Transverse colon (tissue), 4 donors: ENCODE measurements around the gene GUCY1B1. TPM values are rescaled to one million over a fixed set of nuclear protein-coding genes. Genes with fewer than 3 reads are reported as not detected.

ENCODE experiments used
- DNase-seq: peaks from one replicate; pipeline ENCODE4 v3.0.0-alpha.2; 2019
- H3K27ac ChIP-seq, 4 donors: fragments of 200-600 bp; sonication (generic); 2 replicates each; pipeline ENCODE4 v1.5.1; 2016 to 2018; ENCODE audit warnings: inconsistent platforms in 4 of 4
- H3K27me3 ChIP-seq: fragments of 200-600 bp; sonication (generic); 2 replicates; pipeline ENCODE4 v1.5.1; 2017; ENCODE audit warnings: inconsistent platforms
- H3K36me3 ChIP-seq, 4 donors: fragments of 200-600 bp; sonication (generic); 2 replicates each; pipeline ENCODE4 v1.5.1; 2017 to 2019; ENCODE audit warnings: inconsistent platforms in 4 of 4
- H3K4me1 ChIP-seq, 4 donors: fragments of 200-600 bp; sonication (generic); 2 replicates each; pipeline ENCODE4 v1.5.1; 2017 to 2020; ENCODE audit warnings: inconsistent platforms in 4 of 4
- H3K4me3 ChIP-seq, 4 donors: fragments of 200-600 bp; sonication (generic); 1 replicate in 1 of 4; 2 replicates in 3 of 4; pipeline versions ENCODE4 v1.5.1 to v1.6.1; 2017 to 2019; ENCODE audit warnings: inconsistent platforms in 4 of 4
- H3K9me3 ChIP-seq, 2 donors: fragments of 200-600 bp; sonication (generic); 2 replicates each; pipeline ENCODE4 v1.5.1; 2017 to 2019; ENCODE audit warnings: inconsistent platforms in 2 of 2
- EP300 ChIP-seq: sonication (generic); formaldehyde crosslinking; IDR thresholded peaks from one replicate; pipeline ENCODE4 v1.6.1; 2017; ENCODE audit warnings: antibody characterized with exemption, low read depth
- POLR2A ChIP-seq: fragments of 450-650 bp; IDR thresholded peaks from one replicate; pipeline ENCODE4 v1.6.1; 2016; ENCODE audit warnings: antibody characterized with exemption, mild to moderate bottlenecking, moderate library complexity
- POLR2AphosphoS5 ChIP-seq, 3 donors: sonication (generic); formaldehyde crosslinking; IDR thresholded peaks; one replicate each; pipeline ENCODE4 v1.6.1; 2016; ENCODE audit warnings: antibody characterized with exemption in 3 of 3
- WGBS, 2 donors: methylation state at CpG; one replicate each; pipeline ENCODE4 v1.1.5; 2018; ENCODE audit warnings: low coverage in 1 of 2; 5-methylcytosine and 5-hydroxymethylcytosine counted together
- in situ Hi-C, 4 donors: fragments of 200-750 bp; cut with MboI; loops; one replicate each; pipeline versions ENCODE4 v1.15.0 to v1.15.1; 2017; ENCODE audit warnings: low sequenced_read_pairs in 3 of 4, low pct_ligation_motif_present in 1 of 4, low pct_unique_long_range_greater_than_20kb in 1 of 4
- intact Hi-C: fragments of 100-400 bp; cut with DNase I; formaldehyde crosslinking; loops from one replicate; pipeline ENCODE4 v1.15.1; 2023; ENCODE audit warnings: low total_unique reads
- total RNA-seq, 4 donors: library from RNA; depleted of rRNA; stranded (reverse); fragments of >200 nt; gene quantifications; one replicate each; pipeline ENCODE4 v1.1.0, GENCODE V29; 2016
- TF ChIP-seq, protein P1 (sequence below), 5 experiments: fragments of 200-600 bp in 3 of 5; fragments of 450-650 bp in 2 of 5; sonication (generic) in 3 of 5; IDR thresholded peaks; 1 replicate in 2 of 5; 2 replicates in 3 of 5; pipeline ENCODE4 v1.5.1; 2016 to 2017; ENCODE audit warnings: antibody characterized with exemption in 5 of 5, inconsistent platforms in 3 of 5, mild to moderate bottlenecking in 2 of 5, moderate library complexity in 1 of 5

The GUCY1B1 gene
- total RNA-seq, 4 donors from 2014 or later, result 6.0 to 20.3 (median 10.6) TPM

DNA sequence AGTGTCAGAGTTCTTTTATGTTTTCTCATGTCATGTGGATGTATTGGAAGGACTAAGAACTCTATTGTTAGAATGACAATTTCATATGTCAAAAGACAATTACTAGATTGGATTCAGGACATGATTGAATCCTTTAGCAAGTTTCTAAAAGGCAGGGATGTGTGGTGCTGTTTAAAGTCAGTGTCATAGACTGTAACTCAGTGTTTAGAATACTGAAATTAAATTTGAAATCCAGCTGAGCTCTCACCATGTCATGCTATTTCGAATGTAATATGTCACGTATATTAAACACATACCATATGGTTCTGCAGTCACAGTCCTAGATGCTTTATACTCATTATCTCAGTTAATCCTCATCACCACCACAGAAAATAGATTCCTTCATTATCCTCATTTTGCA is 7.8 kb downstream of the GUCY1B1 start:
- no peak for TF ChIP-seq POLR2AphosphoS5 (IDR thresholded peaks at IDR 0.05)
- TF ChIP-seq EP300, result no peak
- TF ChIP-seq POLR2A, result no peak
- TF ChIP-seq, protein P1, sequence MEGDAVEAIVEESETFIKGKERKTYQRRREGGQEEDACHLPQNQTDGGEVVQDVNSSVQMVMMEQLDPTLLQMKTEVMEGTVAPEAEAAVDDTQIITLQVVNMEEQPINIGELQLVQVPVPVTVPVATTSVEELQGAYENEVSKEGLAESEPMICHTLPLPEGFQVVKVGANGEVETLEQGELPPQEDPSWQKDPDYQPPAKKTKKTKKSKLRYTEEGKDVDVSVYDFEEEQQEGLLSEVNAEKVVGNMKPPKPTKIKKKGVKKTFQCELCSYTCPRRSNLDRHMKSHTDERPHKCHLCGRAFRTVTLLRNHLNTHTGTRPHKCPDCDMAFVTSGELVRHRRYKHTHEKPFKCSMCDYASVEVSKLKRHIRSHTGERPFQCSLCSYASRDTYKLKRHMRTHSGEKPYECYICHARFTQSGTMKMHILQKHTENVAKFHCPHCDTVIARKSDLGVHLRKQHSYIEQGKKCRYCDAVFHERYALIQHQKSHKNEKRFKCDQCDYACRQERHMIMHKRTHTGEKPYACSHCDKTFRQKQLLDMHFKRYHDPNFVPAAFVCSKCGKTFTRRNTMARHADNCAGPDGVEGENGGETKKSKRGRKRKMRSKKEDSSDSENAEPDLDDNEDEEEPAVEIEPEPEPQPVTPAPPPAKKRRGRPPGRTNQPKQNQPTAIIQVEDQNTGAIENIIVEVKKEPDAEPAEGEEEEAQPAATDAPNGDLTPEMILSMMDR (IDR thresholded peaks at IDR 0.05), result no peak
- in situ Hi-C loops, result no loop called here
- intact Hi-C loops, result no loop called here
- Histone ChIP-seq H3K27me3 (no peaks in the 10 kb centered on the region), H3K9me3 (no peaks in the 10 kb centered on the region), H3K4me1 (peaks cover 0 to 10% (median 3%) of the 10 kb centered on the region in 4 donors), H3K4me3 (no peak overlapping the region), H3K27ac (no peak overlapping the region), H3K36me3 (no peaks in the 10 kb centered on the region)
- 47 to 69% methylated on average over 2 of the region's 2 CpGs for WGBS, 2 donors
- DNase-seq, result no peak

DNA sequence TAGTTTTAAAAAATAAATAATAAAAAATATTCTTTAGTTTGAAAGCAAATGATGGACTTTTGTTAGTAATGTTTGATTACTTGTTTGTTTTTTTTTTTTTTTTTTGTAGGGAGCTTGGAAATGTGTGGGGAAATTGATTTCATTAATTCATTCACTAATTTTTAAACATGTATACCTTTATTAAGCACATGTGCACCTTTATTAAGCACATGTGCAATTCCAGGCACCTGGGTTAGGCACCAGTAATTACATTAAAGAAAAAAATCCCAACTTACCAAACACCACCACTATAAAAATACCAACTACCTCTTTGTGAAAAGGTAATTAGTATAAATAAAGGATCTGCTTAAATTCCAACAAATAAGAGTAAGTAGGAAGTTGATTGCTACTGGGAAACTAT is 9.5 kb downstream of the GUCY1B1 start:
- Histone ChIP-seq H3K27ac (no peak overlapping the region), H3K4me3 (no peak overlapping the region), H3K27me3 (no peaks in the 10 kb centered on the region), H3K9me3 (no peaks in the 10 kb centered on the region), H3K4me1 (peaks cover 0 to 7% (median 2%) of the 10 kb centered on the region in 4 donors), H3K36me3 (no peaks in the 10 kb centered on the region)
- no peak for TF ChIP-seq POLR2AphosphoS5 (IDR thresholded peaks at IDR 0.05)
- TF ChIP-seq, protein P1 (IDR thresholded peaks at IDR 0.05), result no peak
- no peak for TF ChIP-seq EP300
- no peak for TF ChIP-seq POLR2A
- intact Hi-C loops, result no loop called here
- in situ Hi-C loops, result no loop called here
- DNase-seq, result no peak

GRCh38 chr4:155769090-155769489 is 10.3 kb downstream of the GUCY1B1 start:
- H3K9me3 ChIP-seq, result no peaks in the 10 kb centered on the region
- TF ChIP-seq POLR2A (no peak), EP300 (no peak), POLR2AphosphoS5 (IDR thresholded peaks at IDR 0.05) (no peak)
- TF ChIP-seq, protein P1 (IDR thresholded peaks at IDR 0.05), result no peak
- in situ Hi-C loops (no loop called here), intact Hi-C loops (no loop called here)
- no peak overlapping the region for H3K4me3 ChIP-seq
- no peaks in the 10 kb centered on the region for H3K27me3 ChIP-seq
- whole genome bisulfite sequencing, 2 donors, result 38 to 45% methylated on average over 2 of the region's 2 CpGs
- H3K27ac ChIP-seq, result no peak overlapping the region
- no peaks in the 10 kb centered on the region for H3K36me3 ChIP-seq
- H3K4me1 ChIP-seq, result peaks cover 0 to 10% (median 3%) of the 10 kb centered on the region in 4 donors
- no peak for DNase-seq

GRCh38 chr4:155772459-155773195 is 13.8 kb downstream of the GUCY1B1 start:
- H3K36me3 ChIP-seq, result no peaks in the 10 kb centered on the region
- H3K4me3 ChIP-seq, result no peak overlapping the region
- H3K4me1 ChIP-seq, result peaks cover 0 to 10% (median 3%) of the 10 kb centered on the region in 4 donors
- TF ChIP-seq, protein P1 (IDR thresholded peaks at IDR 0.05), result no peak
- TF ChIP-seq POLR2AphosphoS5 (IDR thresholded peaks at IDR 0.05) (peak in 1 of 3 donors; percentile 4), POLR2A (no peak), EP300 (no peak)
- no peaks in the 10 kb centered on the region for H3K9me3 ChIP-seq
- 71 to 84% methylated on average over 2 to 8 of the region's 8 CpGs for WGBS, 2 donors
- peak overlapping the region in 3 of 4 donors; percentile 16 to 81 (median 65) for H3K27ac ChIP-seq
- DNase-seq, result no peak
- intact Hi-C loops, result loop anchor here (10.0 kb wide), 1 partner anchor 78 kb away; no protein-coding TSS in a partner anchor
- in situ Hi-C loops, result no loop called here
- no peaks in the 10 kb centered on the region for H3K27me3 ChIP-seq
